Kidney epithelial cell (primary cell): Measurements from ENCODE around the gene CAMTA1. TPM values are rescaled to one million over a fixed set of nuclear protein-coding genes. Genes with fewer than 3 reads are reported as not detected.

Experiments used
- DNase-seq: peaks from one replicate; pipeline ENCODE4 v3.0.0-alpha.2; 2010; ENCODE audit warnings: low read depth
- H3K27me3 ChIP-seq: 2 replicates; pipeline ENCODE4 v1.6.0; 2011; ENCODE audit warnings: low read length; ENCODE audit not compliant: control insufficient read depth, insufficient read depth
- H3K36me3 ChIP-seq: 2 replicates; pipeline ENCODE4 v1.5.1; 2011; ENCODE audit warnings: low read length; ENCODE audit not compliant: control insufficient read depth, insufficient read depth
- H3K4me3 ChIP-seq: 2 replicates; pipeline ENCODE4 v1.5.1; 2011; ENCODE audit warnings: low read depth, mild to moderate bottlenecking, control low read depth, low read length
- CTCF ChIP-seq: IDR thresholded peaks from 2 replicates; pipeline ENCODE4 v1.5.1; 2011; ENCODE audit warnings: mild to moderate bottlenecking, moderate library complexity, low read length, control low read depth, inconsistent platforms; ENCODE audit not compliant: insufficient read depth, poor library complexity, severe bottlenecking
- total RNA-seq: library from RNA; depleted of rRNA; stranded (reverse); fragments of >200 nt; gene quantifications from 2 replicates; pipeline ENCODE4 v1.2.3, GENCODE V29; 2015

Gene CAMTA1
- total RNA-seq, 1 donor from 2014 or later = 76.5 TPM

- no peak for TF ChIP-seq CTCF
- H3K36me3 ChIP-seq = no peaks in the 10 kb centered on the region
- H3K27me3 ChIP-seq = peaks cover 18% of the 10 kb centered on the region
- H3K4me3 ChIP-seq = no peak overlapping the region
- no peak for DNase-seq
Observed at GRCh38 chr1:7634546-7635240, 849.4 kb downstream of the CAMTA1 start.

DNA sequence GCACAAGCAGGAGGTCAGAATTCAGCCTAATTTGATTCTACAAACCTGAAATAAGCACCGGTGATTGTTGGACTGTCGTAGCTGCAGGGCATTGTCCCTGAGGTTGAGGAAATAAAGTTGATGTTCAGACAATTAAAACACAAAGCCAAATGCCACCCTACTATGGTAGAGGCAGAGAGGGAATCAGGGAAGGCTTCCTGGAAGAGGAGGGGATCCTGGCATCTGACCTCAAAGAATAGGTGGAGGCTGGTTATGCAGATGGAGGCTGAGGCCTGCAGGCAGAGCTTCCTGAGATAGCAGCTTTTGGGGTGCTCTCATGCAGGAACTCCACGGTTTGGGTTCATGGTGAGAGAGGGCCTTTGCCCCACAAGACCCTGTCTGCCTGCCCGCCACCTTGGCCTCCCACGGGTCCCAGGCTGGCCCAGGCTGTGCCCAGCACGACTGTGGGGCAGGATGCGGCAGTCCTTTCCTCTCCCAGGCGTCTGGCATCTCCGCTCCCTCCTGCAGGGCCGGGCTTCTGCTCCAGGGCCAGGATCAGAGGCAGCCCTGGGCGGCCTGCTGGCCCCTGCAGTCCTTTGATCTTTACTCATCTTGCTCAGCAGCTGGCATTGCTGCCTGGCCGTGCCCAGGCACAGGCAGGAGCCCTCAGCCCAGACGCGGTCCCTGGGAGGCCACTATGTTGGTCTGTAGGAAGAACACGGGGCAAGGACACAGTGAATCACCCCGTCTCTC is 851.7 kb downstream of the CAMTA1 start:
- TF ChIP-seq CTCF = no peak
- no peak for DNase-seq
- H3K27me3 ChIP-seq = peaks cover 10% of the 10 kb centered on the region
- H3K36me3 ChIP-seq = no peaks in the 10 kb centered on the region
- no peak overlapping the region for H3K4me3 ChIP-seq

DNA sequence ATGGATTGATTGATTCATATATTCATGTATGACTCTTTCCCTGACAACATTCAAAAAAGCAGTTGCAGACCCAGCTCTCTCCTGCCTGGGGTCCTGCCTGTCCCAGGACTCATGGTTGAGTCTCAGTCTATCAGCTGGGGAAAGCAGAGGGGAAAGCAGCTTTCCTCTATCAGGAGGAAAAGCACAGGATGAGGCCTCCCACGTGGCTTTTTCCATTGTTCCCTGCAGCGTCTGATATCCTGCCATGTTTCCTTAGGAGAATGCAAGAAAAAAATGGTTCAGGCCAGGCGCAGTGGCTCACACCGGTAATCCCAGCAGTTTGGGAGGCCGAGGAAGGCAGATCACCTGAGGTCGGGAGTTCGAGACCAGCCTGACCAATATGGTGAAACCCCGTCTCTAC is 852.8 kb downstream of the CAMTA1 start:
- H3K36me3 ChIP-seq = no peaks in the 10 kb centered on the region
- no peak for TF ChIP-seq CTCF
- peaks cover 6% of the 10 kb centered on the region for H3K27me3 ChIP-seq
- DNase-seq = no peak
- H3K4me3 ChIP-seq = no peak overlapping the region

GRCh38 chr1:7639435-7640131 is 854.3 kb downstream of the CAMTA1 start:
- Histone ChIP-seq H3K27me3 (peaks cover 1% of the 10 kb centered on the region), H3K36me3 (no peaks in the 10 kb centered on the region), H3K4me3 (no peak overlapping the region)
- TF ChIP-seq CTCF = no peak
- no peak for DNase-seq

DNA sequence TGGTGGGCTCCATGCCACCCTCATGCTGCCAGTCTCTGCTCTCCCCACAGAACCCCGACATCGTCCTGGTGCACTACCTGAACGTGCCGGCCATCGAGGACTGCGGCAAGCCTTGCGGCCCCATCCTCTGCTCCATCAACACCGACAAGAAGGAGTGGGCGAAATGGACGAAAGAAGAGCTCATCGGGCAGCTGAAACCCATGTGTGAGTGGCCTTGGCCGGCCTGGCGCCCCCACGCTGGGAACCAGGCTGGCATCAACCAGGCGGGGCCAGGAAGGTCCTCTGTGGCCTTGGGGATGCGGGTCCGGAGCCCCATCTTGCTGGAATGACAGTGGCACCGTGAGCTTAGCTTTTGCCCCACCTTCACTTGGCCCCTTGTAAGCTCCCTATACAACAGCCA is 855.1 kb downstream of the CAMTA1 start:
- no peaks in the 10 kb centered on the region for H3K36me3 ChIP-seq
- TF ChIP-seq CTCF = no peak
- no peaks in the 10 kb centered on the region for H3K27me3 ChIP-seq

More for the DNA sequence above, 855.1 kb downstream of the CAMTA1 start:
- no peak for DNase-seq
- no peak overlapping the region for H3K4me3 ChIP-seq
